ENCODE results near the gene DNLZ. TPM values are rescaled to one million over a fixed set of nuclear protein-coding genes. Genes with fewer than 3 reads are reported as not detected.

The DNLZ gene
- polyA plus RNA-seq, 1 donor: 17.0 TPM

DNA sequence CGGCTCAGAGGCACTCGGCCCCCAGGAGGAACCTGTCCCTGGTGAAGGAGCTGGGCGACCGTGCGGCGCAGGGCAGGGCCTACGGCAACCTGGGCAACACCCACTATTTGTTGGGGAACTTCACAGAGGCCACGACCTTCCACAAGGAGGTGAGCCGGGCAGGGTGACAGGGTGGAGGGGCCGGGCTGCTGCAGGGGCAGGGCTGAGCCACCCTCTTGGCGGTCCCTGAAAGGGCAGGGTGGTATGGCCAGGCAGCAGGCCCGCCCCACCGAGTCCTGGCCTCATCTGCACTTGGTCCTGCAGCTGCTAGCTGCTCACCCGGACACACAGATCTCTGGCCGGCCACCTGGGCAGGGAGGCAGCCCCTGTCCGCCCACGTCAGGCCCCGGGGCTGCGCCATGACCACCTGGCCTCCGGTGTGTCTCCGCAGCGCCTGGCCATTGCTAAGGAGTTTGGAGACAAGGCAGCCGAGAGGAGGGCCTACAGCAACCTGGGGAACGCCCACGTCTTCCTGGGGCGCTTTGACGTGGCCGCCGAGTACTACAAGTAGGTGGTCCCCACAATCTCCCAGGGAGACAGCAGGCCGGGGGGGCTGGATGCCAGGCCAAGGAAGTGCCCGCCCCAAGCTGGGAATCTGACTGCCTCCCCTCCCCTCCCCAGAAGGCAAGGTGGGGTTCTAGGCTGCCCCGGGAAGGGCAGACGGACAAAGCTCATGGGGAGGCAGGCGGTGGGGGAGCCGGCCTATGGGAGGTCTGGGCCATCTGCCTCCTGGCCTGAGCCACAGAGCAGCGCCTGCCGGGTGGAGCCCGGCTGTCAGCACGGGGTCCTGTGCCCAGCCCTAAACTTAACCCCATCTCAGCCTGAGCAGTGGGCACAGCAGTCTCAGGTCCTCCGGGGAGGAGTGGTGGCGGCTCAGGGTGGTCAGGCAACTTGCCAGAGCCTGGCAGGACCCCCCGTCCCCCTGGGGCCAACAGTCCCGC, 25.8 kb downstream of the DNLZ start:
- H3K36me3 ChIP-seq (ENCODE audit: control insufficient read depth, insufficient read depth, low read length): peaks cover 6% of the 10 kb centered on the region
- WGBS (ENCODE audit: insufficient coverage, low lambda C conversion rate): no CpG with 5 or more reads among the region's 43 CpGs
- no peaks in the 10 kb centered on the region for H3K9me3 ChIP-seq (ENCODE audit: control insufficient read depth, low read depth, low read length)
- H3K4me3 ChIP-seq (ENCODE audit: low read length): no peak overlapping the region
- H3K27ac ChIP-seq (ENCODE audit: low read length): no peak overlapping the region
- H3K27me3 ChIP-seq (ENCODE audit: control insufficient read depth, insufficient read depth, low read length): no peaks in the 10 kb centered on the region
- peaks cover 5% of the 10 kb centered on the region for H3K4me1 ChIP-seq (ENCODE audit: control insufficient read depth, insufficient read depth, low read length)
- DNase-seq: no peak

GRCh38 chr9:136336881-136337280, 26.7 kb downstream of the DNLZ start:
- Histone ChIP-seq H3K4me1 (ENCODE audit: control insufficient read depth, insufficient read depth, low read length) (peaks cover 1% of the 10 kb centered on the region), H3K9me3 (ENCODE audit: control insufficient read depth, low read depth, low read length) (no peaks in the 10 kb centered on the region), H3K36me3 (ENCODE audit: control insufficient read depth, insufficient read depth, low read length) (peaks cover 6% of the 10 kb centered on the region), H3K27ac (ENCODE audit: low read length) (no peak overlapping the region), H3K4me3 (ENCODE audit: low read length) (no peak overlapping the region), H3K27me3 (ENCODE audit: control insufficient read depth, insufficient read depth, low read length) (no peaks in the 10 kb centered on the region)
- WGBS (ENCODE audit: insufficient coverage, low lambda C conversion rate): no CpG with 5 or more reads among the region's 23 CpGs
- no peak for DNase-seq

DNA sequence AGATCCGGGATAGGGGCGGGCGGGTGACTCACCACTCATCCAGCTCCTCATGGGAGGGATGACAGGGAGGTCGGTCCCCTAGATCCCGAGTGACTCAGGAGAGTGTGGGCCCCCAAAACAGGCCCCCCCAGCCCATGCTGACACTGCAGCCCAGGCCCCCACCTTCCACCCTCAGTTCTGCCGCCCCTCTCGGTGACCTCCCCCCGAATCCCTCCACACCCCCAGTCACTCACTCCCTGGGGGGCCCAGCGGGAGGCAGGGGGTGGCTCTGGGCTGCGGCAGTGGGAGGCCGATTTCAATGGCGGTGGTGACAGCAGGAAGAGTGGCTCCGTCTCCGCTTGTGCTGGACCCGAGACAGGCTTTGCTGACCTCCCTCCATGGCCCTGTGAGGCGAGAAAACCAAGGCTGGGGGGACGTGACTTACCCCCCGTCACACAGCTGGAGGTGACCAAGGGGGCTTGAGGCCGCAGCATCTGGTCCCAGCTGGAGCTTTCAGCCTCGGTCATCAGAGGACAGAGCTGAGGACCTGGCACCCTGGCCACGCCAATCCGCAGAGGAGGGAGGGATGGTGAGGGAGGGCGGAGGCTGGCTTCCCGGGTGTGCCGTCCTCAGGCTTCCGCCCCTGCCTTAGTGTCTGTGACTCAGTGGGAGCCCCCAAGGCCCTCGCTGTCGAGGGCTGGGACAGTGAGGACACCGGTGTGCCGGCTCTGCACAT, 27.2 kb downstream of the DNLZ start:
- Histone ChIP-seq H3K27me3 (ENCODE audit: control insufficient read depth, insufficient read depth, low read length) (no peaks in the 10 kb centered on the region), H3K36me3 (ENCODE audit: control insufficient read depth, insufficient read depth, low read length) (peaks cover 6% of the 10 kb centered on the region), H3K4me1 (ENCODE audit: control insufficient read depth, insufficient read depth, low read length) (peaks cover 5% of the 10 kb centered on the region), H3K9me3 (ENCODE audit: control insufficient read depth, low read depth, low read length) (no peaks in the 10 kb centered on the region), H3K4me3 (ENCODE audit: low read length) (no peak overlapping the region), H3K27ac (ENCODE audit: low read length) (no peak overlapping the region)
- WGBS (ENCODE audit: insufficient coverage, low lambda C conversion rate): no CpG with 5 or more reads among the region's 30 CpGs
- no peak for DNase-seq

DNA sequence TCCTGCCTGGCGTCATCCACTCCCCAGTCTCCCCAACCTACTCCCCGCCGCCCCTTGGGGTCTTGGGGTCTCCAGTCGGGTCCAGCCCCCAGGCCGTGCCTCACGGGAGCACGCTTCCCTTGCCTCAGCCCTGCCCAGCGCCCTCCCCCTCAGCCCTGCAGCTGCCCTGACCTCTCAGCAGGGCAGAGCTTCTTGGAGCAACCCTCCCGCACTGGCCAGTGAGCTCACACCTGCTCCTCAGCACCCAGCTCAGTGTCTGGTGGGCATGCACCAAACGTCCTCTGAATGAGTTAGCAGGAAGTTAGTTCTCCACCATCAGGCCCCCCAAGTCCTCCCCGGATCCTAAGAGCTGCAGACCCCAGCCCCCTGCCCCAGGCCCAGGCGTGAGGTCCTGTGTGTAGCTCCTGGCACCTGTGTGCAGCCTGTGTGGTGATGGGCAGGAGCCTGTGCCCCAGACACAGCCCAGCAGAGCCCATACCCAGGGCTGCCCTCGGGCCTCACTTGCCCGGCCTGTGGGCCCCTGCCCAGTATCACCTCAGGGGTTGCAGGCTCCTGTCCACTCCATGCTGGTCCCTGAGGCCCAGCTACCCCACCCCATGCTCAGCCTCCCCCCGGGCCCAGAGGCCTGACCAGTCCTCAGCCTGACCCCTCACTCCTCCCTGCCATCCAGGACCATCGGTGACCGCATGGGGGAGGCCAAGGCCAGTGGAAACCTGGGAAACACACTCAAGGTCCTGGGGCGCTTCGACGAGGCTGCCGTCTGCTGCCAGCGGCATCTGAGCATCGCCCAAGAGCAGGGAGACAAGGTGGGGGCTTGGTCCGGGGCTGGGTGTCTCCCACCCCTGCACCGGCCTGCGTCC, 28.0 kb downstream of the DNLZ start:
- no peak overlapping the region for H3K27ac ChIP-seq (ENCODE audit: low read length)
- no CpG with 5 or more reads among the region's 26 CpGs for WGBS (ENCODE audit: insufficient coverage, low lambda C conversion rate)

GRCh38 chr9:136334541-136334940, 29.0 kb downstream of the DNLZ start:
- WGBS (ENCODE audit: insufficient coverage, low lambda C conversion rate): no CpG with 5 or more reads among the region's 21 CpGs
- H3K27me3 ChIP-seq (ENCODE audit: control insufficient read depth, insufficient read depth, low read length): no peaks in the 10 kb centered on the region

More for the DNA sequence above, 28.0 kb downstream of the DNLZ start:
- Histone ChIP-seq H3K4me1 (ENCODE audit: control insufficient read depth, insufficient read depth, low read length) (peaks cover 9% of the 10 kb centered on the region), H3K36me3 (ENCODE audit: control insufficient read depth, insufficient read depth, low read length) (peaks cover 6% of the 10 kb centered on the region), H3K9me3 (ENCODE audit: control insufficient read depth, low read depth, low read length) (no peaks in the 10 kb centered on the region), H3K4me3 (ENCODE audit: low read length) (no peak overlapping the region), H3K27me3 (ENCODE audit: control insufficient read depth, insufficient read depth, low read length) (no peaks in the 10 kb centered on the region)
- DNase-seq: no peak

DNA sequence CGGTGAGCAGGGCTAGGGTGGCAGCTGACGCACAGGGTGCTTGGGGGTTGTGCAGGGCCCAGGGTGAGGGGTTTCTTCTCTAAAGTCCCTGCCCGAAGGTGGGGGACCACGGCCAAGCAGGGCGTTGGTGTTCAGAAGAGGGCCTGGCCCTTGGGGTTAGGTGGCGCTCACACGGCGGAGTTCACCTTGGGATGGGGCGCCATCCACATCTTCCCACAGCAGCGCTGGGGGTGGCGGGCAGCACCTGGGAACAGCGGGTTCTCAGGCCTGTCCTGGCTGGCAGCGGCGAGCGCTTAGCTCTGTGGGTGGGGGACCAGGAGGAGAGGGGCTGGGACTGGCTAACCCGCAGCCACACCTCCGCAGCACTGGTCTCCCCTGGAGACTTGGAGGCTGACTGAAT, 30.1 kb downstream of the DNLZ start:
- Histone ChIP-seq H3K4me3 (ENCODE audit: low read length) (no peak overlapping the region), H3K4me1 (ENCODE audit: control insufficient read depth, insufficient read depth, low read length) (peaks cover 19% of the 10 kb centered on the region), H3K36me3 (ENCODE audit: control insufficient read depth, insufficient read depth, low read length) (peaks cover 6% of the 10 kb centered on the region), H3K27me3 (ENCODE audit: control insufficient read depth, insufficient read depth, low read length) (no peaks in the 10 kb centered on the region), H3K9me3 (ENCODE audit: control insufficient read depth, low read depth, low read length) (no peaks in the 10 kb centered on the region), H3K27ac (ENCODE audit: low read length) (no peak overlapping the region)
- no CpG with 5 or more reads among the region's 17 CpGs for WGBS (ENCODE audit: insufficient coverage, low lambda C conversion rate)
- DNase-seq: no peak

More at GRCh38 chr9:136334541-136334940, 29.0 kb downstream of the DNLZ start:
- Histone ChIP-seq H3K27ac (ENCODE audit: low read length) (no peak overlapping the region), H3K36me3 (ENCODE audit: control insufficient read depth, insufficient read depth, low read length) (peaks cover 6% of the 10 kb centered on the region), H3K9me3 (ENCODE audit: control insufficient read depth, low read depth, low read length) (no peaks in the 10 kb centered on the region), H3K4me3 (ENCODE audit: low read length) (no peak overlapping the region), H3K4me1 (ENCODE audit: control insufficient read depth, insufficient read depth, low read length) (peaks cover 9% of the 10 kb centered on the region)
- no peak for DNase-seq

DNA sequence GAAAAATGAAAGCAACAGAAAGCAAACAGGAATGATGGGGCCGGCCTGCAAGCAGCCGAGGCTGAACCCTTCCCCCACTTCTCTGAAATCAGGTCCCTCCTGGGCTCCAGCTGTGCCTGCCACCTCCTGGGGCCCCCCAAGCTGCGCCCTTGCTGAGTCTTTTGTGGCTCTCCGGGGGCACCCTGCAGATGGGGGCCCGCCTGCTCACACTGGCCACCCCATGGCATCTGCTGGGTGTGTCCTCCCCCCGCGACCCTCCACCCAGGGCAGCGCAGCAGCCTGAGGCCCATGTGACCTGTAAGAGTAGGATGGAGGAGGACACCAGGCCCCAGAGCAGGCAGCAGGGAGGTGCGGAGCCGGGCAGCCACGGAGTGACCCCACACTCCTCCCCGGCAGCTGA, 30.5 kb downstream of the DNLZ start:
- H3K27ac ChIP-seq (ENCODE audit: low read length): no peak overlapping the region
- H3K4me3 ChIP-seq (ENCODE audit: low read length): no peak overlapping the region
- no peaks in the 10 kb centered on the region for H3K9me3 ChIP-seq (ENCODE audit: control insufficient read depth, low read depth, low read length)
- peaks cover 23% of the 10 kb centered on the region for H3K4me1 ChIP-seq (ENCODE audit: control insufficient read depth, insufficient read depth, low read length)
- no peak for DNase-seq
- peaks cover 6% of the 10 kb centered on the region for H3K36me3 ChIP-seq (ENCODE audit: control insufficient read depth, insufficient read depth, low read length)
- H3K27me3 ChIP-seq (ENCODE audit: control insufficient read depth, insufficient read depth, low read length): no peaks in the 10 kb centered on the region
- no CpG with 5 or more reads among the region's 12 CpGs for WGBS (ENCODE audit: insufficient coverage, low lambda C conversion rate)

DNA sequence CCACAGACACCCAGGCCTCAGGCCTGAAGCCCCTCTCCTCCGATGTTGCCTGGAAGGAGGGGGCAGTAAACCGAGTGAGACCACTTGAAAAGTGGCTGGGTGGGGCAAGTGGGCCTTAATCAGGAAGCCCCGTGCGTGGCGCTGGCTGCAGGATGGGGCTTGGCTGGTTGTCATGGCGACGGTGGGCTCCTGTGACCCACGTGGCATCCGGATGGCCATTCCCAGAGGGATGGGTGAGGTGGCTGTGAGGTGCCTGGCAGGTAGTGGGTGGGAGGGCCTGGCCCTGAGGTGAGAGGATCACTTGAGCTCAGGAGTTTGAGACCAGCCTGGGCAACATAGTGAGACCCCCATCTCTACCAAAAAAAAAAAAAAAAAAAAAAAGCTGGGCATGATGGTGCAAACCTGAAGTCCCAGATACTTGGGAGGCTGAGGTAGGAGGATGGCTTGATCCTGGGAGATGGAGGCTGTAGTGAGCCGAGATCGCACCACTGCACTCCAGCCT, 31.0 kb downstream of the DNLZ start:
- Histone ChIP-seq H3K9me3 (ENCODE audit: control insufficient read depth, low read depth, low read length) (no peaks in the 10 kb centered on the region), H3K27ac (ENCODE audit: low read length) (no peak overlapping the region), H3K27me3 (ENCODE audit: control insufficient read depth, insufficient read depth, low read length) (no peaks in the 10 kb centered on the region), H3K4me1 (ENCODE audit: control insufficient read depth, insufficient read depth, low read length) (peaks cover 24% of the 10 kb centered on the region), H3K4me3 (ENCODE audit: low read length) (no peak overlapping the region), H3K36me3 (ENCODE audit: control insufficient read depth, insufficient read depth, low read length) (peaks cover 6% of the 10 kb centered on the region)
- DNase-seq: no peak
- WGBS (ENCODE audit: insufficient coverage, low lambda C conversion rate): no CpG with 5 or more reads among the region's 11 CpGs

GRCh38 chr9:136331556-136332481, 31.7 kb downstream of the DNLZ start:
- peaks cover 3% of the 10 kb centered on the region for H3K36me3 ChIP-seq (ENCODE audit: control insufficient read depth, insufficient read depth, low read length)
- WGBS (ENCODE audit: insufficient coverage, low lambda C conversion rate): no CpG with 5 or more reads among the region's 46 CpGs
- H3K9me3 ChIP-seq (ENCODE audit: control insufficient read depth, low read depth, low read length): no peaks in the 10 kb centered on the region
- no peak overlapping the region for H3K27ac ChIP-seq (ENCODE audit: low read length)
- H3K27me3 ChIP-seq (ENCODE audit: control insufficient read depth, insufficient read depth, low read length): no peaks in the 10 kb centered on the region
- no peak for DNase-seq
- peaks cover 26% of the 10 kb centered on the region for H3K4me1 ChIP-seq (ENCODE audit: control insufficient read depth, insufficient read depth, low read length)
- no peak overlapping the region for H3K4me3 ChIP-seq (ENCODE audit: low read length)

Measured in large intestine (tissue), 3 donors.